Loucy (cell line): ENCODE measurements around the gene COL9A1.

ENCODE experiments used
- H2AFZ ChIP-seq: fragments of 200-600 bp; sonication (generic); 2 replicates; pipeline ENCODE4 v1.6.0; 2016; ENCODE audit warnings: antibody characterized with exemption, mild to moderate bottlenecking, low read length, moderate library complexity
- H3F3A ChIP-seq: fragments of 200-600 bp; 2 replicates; pipeline ENCODE4 v1.6.0; 2016; ENCODE audit warnings: antibody characterized with exemption, low read depth, mild to moderate bottlenecking
- H3K27me3 ChIP-seq: fragments of 200-600 bp; sonication (generic); 2 replicates; pipeline ENCODE4 v1.6.1; 2014; ENCODE audit warnings: low read length, mild to moderate bottlenecking; ENCODE audit not compliant: insufficient read depth, poor library complexity, severe bottlenecking
- H3K36me3 ChIP-seq: fragments of 200-600 bp; sonication (generic); 2 replicates; pipeline ENCODE4 v1.6.1; 2016; ENCODE audit warnings: low read length; ENCODE audit not compliant: insufficient read depth
- H3K4me1 ChIP-seq: fragments of 200-600 bp; sonication (generic); 2 replicates; pipeline ENCODE4 v1.5.1; 2014; ENCODE audit warnings: low read length, mild to moderate bottlenecking; ENCODE audit not compliant: insufficient read depth, poor library complexity, severe bottlenecking
- H3K4me2 ChIP-seq: fragments of 200-600 bp; sonication (generic); 2 replicates; pipeline ENCODE4 v1.6.0; 2014; ENCODE audit warnings: antibody characterized with exemption, low read length, low read depth, mild to moderate bottlenecking; ENCODE audit not compliant: poor library complexity, severe bottlenecking
- H3K4me3 ChIP-seq: fragments of 200-600 bp; sonication (generic); 2 replicates; pipeline ENCODE4 v1.5.1; 2014; ENCODE audit warnings: low read length, mild to moderate bottlenecking, mixed read lengths; ENCODE audit not compliant: poor library complexity, severe bottlenecking
- H3K79me2 ChIP-seq: fragments of 200-600 bp; sonication (generic); 2 replicates; pipeline ENCODE4 v1.6.1; 2014; ENCODE audit warnings: low read length; ENCODE audit not compliant: insufficient read depth
- H3K9ac ChIP-seq: fragments of 200-600 bp; sonication (generic); 2 replicates; pipeline ENCODE4 v1.6.0; 2014; ENCODE audit warnings: mild to moderate bottlenecking, low read depth, low read length, moderate library complexity; ENCODE audit not compliant: poor library complexity, severe bottlenecking
- H3K9me2 ChIP-seq: fragments of 200-600 bp; sonication (generic); replicated peaks from 2 replicates; pipeline ENCODE4 v1.6.1; 2016; ENCODE audit warnings: low read depth, low read length, mixed read lengths
- H3K9me3 ChIP-seq: fragments of 200-600 bp; sonication (generic); 2 replicates; pipeline ENCODE4 v1.6.1; 2014; ENCODE audit warnings: mild to moderate bottlenecking, antibody characterized with exemption, low read length, low read depth; ENCODE audit not compliant: insufficient read depth
- H4K20me1 ChIP-seq: fragments of 200-600 bp; sonication (generic); 2 replicates; pipeline ENCODE4 v1.6.0; 2014; ENCODE audit warnings: antibody characterized with exemption, low read length, mild to moderate bottlenecking; ENCODE audit not compliant: insufficient read depth, poor library complexity, severe bottlenecking
- CTCF ChIP-seq: fragments of 200-600 bp; sonication (generic); conservative IDR thresholded peaks from 2 replicates; pipeline ENCODE4 v1.5.1; 2014; ENCODE audit warnings: mild to moderate bottlenecking, antibody characterized with exemption, low read length
- EZH2phosphoT487 ChIP-seq: fragments of 200-600 bp; IDR thresholded peaks from 2 replicates; pipeline ENCODE4 v1.6.1; 2018; ENCODE audit warnings: antibody characterized with exemption, mild to moderate bottlenecking, moderate library complexity, borderline replicate concordance

Gene COL9A1

DNA sequence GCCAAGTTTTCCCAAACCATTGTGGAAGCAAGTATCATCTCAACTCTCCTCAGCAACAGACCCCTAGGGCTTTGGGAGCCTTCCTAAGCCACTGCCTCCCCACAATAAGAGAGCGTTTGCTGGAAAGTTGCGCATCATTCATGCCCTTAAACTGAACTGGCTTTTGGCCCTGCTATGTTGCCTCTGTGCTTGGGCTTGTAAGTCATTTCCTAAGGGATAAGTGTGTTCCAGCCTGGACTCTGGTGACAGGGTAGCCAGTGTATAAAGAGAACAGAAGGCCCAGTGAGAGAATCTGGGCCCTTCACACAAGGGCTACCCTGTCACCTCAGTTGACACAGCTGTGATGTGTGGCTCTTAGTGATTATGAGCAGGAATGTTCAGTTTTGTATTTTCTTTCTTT is 77.8 kb downstream of the COL9A1 start:
- H3K36me3 ChIP-seq, result no peaks in the 10 kb centered on the region
- TF ChIP-seq CTCF (no peak), EZH2phosphoT487 (no peak)
- no peaks in the 10 kb centered on the region for H3K9me2 ChIP-seq
- H3K9ac ChIP-seq, result no peak overlapping the region
- H3K27me3 ChIP-seq, result no peaks in the 10 kb centered on the region
- H4K20me1 ChIP-seq, result no peaks in the 10 kb centered on the region
- H3F3A ChIP-seq, result no peaks in the 10 kb centered on the region
- H3K9me3 ChIP-seq, result no peaks in the 10 kb centered on the region
- H2AFZ ChIP-seq, result no peak overlapping the region
- no peak overlapping the region for H3K4me3 ChIP-seq
- no peaks in the 10 kb centered on the region for H3K79me2 ChIP-seq
- H3K4me1 ChIP-seq, result no peaks in the 10 kb centered on the region
- no peak overlapping the region for H3K4me2 ChIP-seq

- Histone ChIP-seq H3K79me2 (no peaks in the 10 kb centered on the region), H3K36me3 (no peaks in the 10 kb centered on the region), H3K9ac (no peak overlapping the region), H3K4me3 (no peak overlapping the region), H3K9me3 (no peaks in the 10 kb centered on the region), H3K4me1 (no peaks in the 10 kb centered on the region), H3F3A (no peaks in the 10 kb centered on the region), H3K4me2 (no peak overlapping the region), H3K9me2 (no peaks in the 10 kb centered on the region), H2AFZ (no peak overlapping the region), H3K27me3 (no peaks in the 10 kb centered on the region), H4K20me1 (no peaks in the 10 kb centered on the region)
- TF ChIP-seq CTCF (no peak), EZH2phosphoT487 (no peak)
Measured at GRCh38 chr6:70222439-70222749, 80.5 kb downstream of the COL9A1 start.

- Histone ChIP-seq H3K36me3 (no peaks in the 10 kb centered on the region), H3K4me3 (no peak overlapping the region), H3K79me2 (no peaks in the 10 kb centered on the region), H3K4me1 (no peaks in the 10 kb centered on the region), H3K9me2 (no peaks in the 10 kb centered on the region), H3K27me3 (no peaks in the 10 kb centered on the region), H3F3A (no peaks in the 10 kb centered on the region), H3K4me2 (no peak overlapping the region), H4K20me1 (no peaks in the 10 kb centered on the region), H3K9ac (no peak overlapping the region), H3K9me3 (no peaks in the 10 kb centered on the region), H2AFZ (peak overlapping the region; percentile 48)
- TF ChIP-seq CTCF (no peak), EZH2phosphoT487 (no peak)
Measured at GRCh38 chr6:70221715-70222438, 81.0 kb downstream of the COL9A1 start.
